NCI-H524 (cell line): ENCODE measurements around the gene ZNF823.

Experiments used
- DNase-seq, 2 experiments: peaks; one replicate each; lab custom pipeline; 2025; lab: John Stamatoyannopoulos, UW

ZNF823 gene

DNA sequence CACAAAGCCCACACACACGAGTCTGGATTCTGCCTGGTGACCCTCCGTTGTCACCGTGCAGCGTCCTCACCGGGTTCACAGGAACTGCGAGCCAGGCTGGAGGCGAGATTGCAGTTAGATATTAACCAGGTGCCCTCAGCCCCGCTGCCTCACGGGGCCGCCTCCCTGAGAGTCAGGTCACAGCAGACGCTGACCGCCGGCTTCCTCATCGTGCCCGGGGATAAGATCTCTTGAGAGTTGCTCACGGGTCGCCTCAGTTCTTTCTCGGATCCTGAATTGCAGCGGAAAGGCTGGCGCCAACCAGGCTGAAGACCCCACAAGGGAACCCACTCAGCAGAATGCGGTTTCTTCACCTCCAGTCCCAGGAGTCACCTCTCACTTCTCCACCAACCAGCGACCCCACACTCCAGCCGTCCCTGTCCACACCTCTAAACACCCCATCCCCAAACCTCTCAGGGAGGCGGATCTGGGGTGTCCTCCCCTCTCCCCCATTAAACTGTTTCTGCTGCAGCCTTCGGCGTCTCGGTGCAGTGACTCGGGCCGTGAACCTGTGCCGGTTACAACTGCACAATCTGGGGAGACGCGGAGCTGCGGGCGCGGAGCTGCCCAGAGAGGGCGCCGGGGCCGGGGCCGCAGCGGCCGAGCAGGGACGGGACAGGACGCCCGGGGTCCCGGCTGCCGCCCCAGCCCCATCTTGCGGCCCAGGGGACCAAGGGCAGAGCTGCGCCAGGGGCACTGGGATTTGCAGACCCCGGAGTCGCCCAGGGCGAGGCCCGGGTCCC lies 591 bp downstream of the ZNF823 start:
- DNase-seq, result peak; percentile 32 to 56

DNA sequence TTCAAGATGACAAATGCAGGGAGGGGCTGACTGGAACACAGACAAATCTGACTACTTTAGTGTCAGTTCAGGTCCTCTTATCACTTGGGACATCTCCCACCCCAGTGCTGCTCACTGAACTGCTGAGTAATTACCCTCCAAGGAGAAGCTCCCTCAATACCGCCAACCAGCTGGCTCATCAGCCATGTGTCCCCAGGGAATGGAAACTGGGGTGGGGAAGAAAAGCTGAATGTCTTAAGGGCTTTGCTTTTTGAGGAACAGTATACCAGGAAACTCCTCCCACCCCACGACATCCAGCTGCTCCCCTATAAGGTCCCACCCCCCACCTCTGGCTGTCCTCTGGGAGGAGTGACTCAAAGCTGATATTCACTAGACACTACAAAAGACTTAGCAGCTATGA lies 2.0 kb downstream of the ZNF823 start:
- DNase-seq, result peak; percentile 3 to 55

DNA sequence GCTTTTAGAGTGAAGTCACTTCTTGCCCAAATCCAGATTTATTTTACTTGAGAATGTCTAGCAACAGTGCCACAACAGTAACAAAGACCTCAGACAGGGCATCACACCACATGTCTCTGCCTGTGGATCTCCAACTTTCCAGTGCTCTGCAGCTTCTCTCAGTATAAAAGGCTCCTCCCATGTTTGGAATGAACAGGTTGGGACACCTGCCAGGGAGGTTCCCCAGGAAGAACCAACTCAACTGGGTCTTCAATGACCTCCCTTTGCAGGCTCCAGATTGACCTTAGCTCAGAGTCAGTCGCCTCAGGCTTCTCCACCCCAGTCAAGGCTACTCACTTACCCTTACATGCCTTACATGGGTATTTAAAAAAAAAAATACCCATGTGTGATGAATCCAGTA lies 3.4 kb downstream of the ZNF823 start:
- DNase-seq, result no peak

DNA sequence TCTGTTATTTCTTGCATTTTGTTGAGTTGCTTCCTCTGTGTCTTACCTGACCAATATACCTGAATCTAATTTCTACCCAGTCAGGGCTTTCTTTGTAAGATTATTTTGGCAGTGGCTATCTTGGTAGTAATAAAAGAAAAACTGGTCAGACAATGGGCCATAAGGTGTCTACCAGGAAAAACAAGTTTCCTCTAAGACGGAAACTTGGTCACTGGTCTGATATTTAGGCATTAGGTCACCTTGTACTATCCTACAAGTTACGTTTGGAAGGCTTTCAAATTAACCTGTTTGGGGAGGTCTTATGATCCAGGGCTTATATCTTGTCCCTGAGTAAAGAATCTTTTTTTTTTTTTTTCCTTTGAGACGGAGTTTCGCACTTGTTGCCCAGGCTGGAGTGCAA lies 9.2 kb downstream of the ZNF823 start:
- DNase-seq, result no peak

DNA sequence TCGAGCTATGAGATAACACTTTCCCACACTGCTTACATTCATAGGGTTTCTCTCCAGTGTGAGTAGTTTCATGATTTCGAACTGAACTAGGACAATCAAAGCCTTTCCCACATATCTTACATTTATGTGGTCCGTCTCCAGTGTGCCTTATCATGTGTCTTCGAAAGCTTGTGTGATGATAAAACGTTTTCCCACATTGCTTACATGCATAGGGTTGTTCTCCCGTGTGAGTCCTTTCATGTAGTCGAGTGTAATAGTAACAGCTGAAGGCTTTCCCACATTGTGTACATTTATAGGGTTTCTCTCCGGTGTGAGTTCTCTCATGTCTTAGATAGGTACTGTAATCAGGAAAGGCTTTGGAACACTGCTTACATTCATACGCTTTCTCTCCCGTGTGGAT lies 16.3 kb downstream of the ZNF823 start:
- no peak for DNase-seq

DNA sequence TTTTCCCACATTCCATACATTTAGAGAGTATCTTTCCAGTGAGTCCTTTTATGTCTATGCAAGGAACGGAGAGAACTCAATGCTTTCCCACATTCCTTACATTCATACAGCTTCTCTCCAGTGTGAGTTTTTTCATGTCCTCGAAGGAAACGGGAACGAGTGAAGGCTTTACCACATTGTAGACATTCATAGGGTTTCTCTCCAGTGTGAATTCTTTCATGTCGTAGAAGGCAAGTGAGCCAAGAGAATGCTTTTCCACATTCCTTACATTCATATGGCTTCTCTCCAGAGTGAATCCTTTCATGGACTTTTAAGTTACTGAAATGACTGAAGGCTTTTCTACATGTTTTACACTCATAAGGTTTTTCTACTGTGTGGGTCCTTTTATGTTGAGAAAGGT lies 17.1 kb downstream of the ZNF823 start:
- no peak for DNase-seq

DNA sequence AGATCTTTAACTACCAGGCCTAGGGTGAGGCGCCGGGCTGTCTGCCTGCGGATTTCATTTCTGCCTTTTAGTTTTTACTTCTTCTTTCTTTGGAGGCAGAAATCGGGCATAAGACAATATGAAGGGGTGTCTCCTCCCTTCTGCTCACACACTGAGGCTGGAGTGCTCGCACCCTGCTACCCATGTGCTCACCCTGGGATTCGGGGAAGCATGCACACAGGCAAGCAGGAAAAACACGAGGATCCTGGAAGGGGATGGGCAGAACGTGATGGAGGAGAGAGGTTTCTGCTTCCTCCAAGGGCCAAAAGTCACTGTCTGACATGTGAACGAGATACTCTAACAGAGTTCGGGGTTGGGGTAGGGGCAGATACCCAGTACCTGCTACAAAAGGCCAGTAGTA lies 28.4 kb downstream of the ZNF823 start:
- DNase-seq, result no peak

DNA sequence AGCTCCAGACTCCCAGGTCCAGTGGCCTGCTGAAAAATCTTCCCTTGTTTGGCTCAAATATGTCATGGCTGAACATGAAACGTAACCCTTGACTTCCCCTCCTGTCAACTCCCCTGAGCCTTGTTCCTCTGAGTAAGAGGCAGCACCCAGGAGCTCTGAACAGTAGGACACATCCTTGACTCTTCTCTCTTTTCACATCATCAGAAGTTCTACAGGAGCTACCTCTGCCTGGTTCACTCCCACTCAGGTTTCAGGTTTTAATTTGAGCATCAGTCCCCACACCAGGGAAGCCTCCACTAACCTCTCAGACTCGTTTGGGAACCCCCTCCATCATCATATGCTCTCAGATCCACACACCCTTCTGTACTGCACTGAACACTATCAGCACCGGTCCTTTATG lies 30.3 kb downstream of the ZNF823 start:
- no peak for DNase-seq

DNA sequence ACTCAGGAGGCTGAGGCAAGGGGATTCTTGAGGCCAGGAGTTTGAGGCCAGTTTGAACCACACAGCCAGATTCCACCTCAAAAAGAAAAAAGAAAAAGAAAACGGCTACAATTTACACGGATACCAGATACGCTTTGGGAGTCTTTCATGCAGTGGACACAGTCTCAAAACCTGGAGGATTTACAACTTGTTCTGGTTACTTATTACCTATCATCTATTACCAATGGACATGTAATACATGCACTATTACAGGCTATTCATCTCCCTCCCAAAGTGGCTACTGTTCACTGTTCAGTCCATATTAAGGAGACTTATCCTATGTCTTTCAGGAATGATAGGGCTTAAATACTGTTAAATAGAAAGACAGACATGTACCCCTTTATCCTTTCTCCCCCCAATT lies 33.3 kb downstream of the ZNF823 start:
- no peak for DNase-seq

DNA sequence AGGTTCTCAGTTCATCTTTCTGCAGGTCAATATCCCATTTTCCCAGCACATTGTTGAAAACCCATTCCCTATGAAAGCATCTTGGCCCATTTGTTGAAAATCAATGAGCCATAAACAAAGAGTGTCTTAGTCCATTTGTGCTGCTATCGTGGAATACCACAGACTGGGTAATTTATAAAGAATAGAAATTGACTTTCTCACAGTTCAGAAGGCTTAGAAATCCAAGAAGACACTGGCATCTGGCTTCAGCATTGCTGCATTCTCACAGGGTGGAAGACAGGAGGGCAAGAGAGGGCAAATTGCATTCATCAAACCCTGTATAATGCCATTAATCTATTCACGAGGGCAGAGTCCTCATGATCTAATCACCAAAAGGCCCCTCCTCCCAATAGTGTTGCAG lies 34.1 kb downstream of the ZNF823 start:
- no peak for DNase-seq

DNA sequence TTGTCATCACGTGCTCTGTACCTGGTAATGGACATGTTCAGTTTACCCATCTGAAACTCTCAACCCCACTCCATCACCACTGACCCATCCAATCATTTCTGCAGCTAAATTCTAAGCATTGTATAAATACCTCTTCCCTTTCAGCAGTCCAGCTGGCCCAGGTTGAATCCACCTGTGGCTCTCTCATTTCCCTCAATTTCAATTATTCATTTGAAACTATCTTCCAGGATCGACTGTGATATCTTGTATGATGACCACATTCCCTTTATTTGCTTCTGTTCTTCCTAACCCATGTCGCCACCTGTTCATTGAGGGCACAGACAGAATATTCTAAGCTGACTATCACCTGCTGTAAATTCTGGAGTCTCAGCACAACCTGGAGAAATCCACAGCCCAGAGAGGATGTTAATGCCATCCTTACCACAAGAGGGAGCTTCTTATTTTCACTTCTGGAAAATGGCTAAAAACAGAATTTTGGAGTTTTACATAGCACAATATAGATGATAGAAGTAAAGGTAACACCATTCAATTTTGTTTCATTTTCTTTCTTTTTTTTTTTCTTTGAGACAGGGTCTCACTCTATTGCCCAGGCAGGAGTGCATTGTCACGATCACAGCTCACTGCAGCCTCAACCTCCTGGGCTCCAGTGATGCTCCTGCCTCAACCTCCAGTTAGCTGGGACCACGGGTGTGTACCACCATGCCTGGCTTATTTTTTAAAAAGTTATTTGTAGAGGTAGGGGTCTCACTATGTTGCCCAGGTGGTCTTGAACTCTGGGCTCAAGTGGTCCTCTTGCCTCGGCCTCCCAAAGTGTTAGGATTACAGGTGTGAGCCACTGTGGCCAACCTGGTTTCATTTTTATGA lies 38.6 kb downstream of the ZNF823 start:
- peak in 1 of 2 experiments; percentile 45 for DNase-seq

DNA sequence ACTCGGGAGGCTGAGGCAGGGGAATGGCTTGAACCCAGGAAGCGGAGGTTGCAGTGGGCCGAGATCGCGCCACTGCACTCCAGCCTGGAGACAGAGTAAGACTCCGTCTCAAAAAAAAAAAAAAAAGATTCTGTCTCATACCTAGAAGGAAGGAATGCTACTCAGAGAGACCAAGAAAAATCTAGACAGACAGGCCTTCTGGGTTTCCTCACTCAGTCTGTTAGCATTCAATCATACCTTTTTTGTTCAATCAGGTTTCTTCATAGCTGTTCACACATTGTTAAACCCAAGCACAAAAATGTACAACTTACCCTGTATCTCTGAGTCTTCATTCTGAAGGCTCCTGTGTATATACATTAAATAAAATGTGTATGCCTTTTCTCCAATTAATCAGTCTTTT lies 40.5 kb downstream of the ZNF823 start:
- no peak for DNase-seq

DNA sequence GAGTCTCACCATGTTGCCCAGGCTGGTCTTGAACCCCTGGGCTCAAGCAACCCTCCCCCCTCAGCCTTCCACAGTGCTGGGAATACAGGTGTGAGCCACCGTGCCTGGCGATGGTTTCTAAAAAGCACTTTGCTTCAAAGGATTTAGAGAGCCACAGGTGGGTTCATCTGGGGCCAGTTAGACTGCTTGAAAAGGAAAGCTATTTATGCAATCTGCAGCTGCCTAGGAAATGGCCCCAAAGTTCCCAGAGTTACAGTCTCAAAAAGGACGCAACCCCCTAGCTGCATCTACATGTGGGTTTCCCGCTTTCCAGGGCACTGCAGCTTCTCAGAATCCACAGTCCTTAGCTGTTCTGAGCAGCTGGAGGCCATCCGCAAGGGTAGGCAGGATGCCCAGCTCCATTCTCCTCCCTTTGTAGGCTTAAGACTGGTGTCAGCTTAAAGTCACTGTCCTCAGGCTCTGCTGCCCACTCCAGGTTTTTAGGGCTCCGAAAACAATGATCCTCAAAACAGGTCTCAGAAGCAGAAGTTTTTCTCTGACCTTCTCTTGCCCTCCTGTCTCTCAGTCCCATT lies 41.4 kb downstream of the ZNF823 start:
- no peak for DNase-seq

DNA sequence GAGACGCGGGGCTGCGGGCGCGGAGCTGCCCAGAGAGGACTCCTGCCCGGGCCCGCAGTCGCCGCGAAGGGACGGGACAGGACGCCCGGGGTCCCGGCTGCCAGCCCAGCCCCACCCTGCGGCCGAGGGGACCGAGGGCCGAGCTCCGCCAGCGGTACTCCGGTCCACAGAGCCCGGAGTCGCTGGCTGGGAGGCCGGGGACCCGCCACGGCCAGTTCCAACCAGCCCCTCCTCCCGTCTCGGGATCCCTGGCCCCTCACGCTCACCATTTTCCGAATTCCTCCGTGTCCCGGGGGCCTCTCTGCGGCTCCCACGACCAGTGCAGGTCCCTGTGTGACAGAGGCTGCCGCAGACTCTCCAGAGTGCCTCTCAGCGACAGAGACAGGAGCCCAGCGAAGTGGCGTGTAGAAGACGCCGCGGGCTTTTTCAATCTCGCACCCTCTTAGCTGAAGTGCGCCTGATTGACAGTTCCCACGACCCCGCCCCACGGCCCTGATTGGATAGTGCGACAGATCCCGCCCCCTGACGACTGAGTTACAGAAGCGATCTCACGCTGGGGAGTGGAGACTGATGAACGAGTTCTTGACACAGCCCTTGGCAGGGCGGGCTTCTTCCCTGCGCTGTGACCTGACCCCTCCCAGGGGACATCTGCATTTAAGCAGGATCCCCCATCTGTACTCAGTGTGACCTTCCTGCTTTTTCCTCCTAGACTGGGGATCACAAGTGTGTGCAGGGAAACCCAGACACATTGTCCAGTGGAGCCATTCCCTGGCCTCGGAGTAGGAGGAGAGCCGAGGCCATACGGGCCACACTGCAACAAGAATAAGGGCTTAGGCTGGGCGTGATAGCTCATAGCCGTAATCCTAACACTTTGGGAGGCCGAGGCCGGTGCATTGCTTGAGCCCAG lies 44.0 kb downstream of the ZNF823 start:
- DNase-seq, result peak; percentile 65 to 85

DNA sequence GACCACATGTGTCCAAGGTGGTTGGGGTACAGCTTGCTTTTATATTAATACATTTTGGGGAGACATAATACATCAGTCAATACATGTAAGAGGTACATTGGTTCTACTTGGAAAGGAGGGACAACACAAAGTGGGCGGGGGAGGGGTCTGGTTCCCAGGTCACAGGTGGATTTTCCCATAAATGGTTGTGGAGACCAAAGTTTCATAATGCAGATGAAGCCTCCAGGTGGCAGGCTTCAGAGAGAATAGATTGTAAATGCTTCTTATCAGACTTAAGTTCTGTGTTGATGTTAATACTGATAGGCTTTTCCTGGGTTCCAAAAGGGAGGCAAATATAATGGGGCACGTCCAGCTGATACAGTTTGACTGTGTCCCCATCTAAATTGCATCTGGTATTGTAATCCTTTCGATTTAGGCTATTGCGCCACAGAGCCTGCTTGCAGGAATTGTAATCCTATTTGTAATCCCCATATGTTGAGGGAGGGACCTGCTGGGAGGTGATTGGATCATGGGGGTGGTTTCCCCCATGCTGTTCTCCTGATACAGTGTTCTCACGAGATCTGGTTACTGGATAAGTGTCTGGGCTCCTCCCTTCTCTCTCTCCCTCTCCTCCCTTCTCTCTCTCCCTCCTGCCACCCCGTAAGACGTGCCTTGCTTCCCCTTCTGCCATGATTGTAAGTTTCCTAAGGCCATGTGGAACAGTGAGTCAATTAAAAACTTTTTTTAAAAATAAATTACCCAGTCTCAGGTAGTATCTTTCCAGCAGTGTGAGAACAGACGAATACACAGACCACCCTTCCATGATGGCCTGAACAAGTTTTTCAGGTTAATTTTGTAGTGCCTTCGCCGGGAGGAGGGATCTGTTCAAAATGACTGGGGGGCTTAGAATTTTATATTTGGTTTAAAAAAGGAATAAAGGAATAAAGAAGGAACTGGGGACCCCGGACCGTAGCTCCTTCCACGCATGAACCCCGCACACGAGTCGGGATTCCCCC lies 44.9 kb downstream of the ZNF823 start:
- peak; percentile 73 to 93 for DNase-seq

DNA sequence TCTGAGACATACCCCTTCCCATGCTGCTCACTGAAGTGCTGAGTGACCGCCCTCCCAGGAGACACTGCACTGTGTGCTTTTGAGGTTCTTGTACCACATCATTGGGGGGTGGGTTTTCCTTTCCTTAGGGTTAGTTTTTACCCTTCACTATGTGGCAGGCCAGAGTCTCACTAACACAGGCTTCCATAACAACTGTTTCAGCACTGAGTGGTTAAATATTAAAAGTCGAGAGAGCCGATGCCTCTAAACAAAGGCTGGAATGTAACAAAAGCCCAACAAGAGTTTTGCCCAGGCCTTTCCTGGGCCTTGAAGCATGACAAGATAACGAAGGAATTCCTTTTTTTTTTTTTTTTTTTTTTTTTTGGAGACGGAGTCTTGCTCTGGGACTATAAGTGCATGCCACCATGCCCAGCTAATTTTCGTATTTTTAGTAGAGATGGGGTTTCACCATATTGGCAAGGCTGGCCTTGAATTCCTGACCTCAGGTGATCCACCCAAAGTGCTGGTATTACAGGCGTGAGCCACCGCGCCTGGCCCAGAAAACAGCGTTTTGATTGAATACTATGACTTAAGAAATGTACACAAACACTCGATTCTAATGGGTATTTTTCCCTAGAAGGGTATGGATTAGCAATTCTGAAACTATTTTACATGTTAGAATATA lies 46.5 kb downstream of the ZNF823 start:
- DNase-seq, result no peak

DNA sequence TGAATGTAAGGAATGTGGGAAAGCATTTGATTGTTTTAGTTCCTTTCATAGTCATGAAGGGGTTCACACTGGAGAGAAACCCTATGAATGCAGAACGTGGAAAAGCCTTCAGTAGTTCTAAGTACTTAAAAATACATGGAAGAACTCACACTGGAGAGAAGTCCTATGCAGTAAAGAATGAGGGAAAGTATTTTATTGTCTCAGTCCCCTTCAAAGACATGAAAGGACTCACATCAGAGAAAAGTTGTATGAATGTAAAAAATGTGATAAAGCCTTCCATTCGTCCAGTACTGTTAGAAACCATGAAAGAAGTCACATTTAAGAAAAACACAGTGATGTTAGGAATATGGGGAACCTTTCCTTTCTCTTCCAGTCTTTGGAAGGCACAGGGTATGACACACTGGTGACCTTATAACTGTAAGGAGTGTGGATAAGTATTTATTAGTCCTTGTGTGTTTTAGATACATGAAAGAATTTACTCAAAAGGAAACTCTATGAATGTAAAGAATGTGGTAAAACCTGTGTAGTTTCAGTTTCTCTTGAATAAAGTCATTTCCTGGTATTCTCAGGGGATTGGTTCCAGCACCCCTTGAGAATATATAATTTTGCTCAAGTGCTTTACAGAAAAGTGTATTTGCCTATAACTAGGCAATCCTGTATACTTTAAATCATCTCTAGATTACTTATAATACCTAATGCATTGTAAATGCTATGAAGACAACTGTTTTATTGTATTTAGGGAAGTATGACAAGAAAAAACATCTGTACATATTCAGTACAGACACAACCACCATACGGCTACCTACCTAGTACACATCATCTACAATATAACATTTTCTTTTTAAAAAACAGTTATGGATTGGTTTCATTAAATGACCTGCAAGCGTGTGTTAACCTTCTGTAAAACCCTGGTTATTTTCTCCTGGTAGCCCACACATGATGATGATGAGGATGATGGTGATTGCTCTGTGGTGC lies 52.8 kb downstream of the ZNF823 start:
- DNase-seq, result no peak

DNA sequence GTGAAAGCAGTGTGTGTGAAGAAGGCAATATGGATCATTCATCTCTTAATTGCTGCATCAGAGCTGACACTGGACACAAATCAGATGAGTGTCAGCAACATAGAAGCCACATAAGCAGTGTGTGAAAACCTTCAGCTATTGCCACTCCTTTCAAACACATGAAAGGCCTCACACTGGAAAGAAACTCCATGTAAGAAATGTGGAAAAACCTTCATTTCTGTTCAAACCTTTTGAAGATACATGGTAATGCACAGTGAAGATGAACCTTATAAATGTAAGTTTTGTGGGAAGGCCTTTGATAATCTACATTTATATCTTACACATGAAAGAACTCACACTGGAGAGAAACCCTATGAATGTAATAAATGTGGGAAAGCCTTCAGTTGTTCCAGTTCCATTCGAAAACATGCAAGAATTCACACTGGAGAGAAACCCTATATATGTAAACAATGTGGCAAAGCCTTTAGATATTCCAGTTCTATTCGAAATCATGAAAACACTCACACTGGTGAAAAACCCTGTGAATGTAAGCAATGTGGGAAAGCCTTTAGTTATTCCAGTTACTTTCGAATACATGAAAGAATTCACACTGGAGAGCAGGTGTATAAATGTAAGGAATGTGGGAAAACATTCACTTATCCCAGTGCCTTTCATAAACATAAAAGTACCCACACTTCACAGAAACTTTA lies 53.6 kb downstream of the ZNF823 start:
- no peak for DNase-seq
